Thoracic aorta endothelial cell (primary cell): ENCODE measurements around the gene NCOA4. TPM values are rescaled to one million over a fixed set of nuclear protein-coding genes. Genes with fewer than 3 reads are reported as not detected.

Experiments used
- small RNA-seq: library from RNA; depleted of rRNA; stranded (forward); fragments of <200 nt; gene quantifications from one replicate; pipeline ENCODE3, GENCODE V24; 2012
- total RNA-seq: library from RNA; depleted of rRNA; stranded (reverse); fragments of >200 nt; gene quantifications from 2 replicates; pipeline ENCODE4 v1.2.3, GENCODE V29; 2012

NCOA4 gene
- total RNA-seq: 261 and 299 TPM in 2 replicates

GRCh38 chr10:46030091-46030937 lies at the start of gene NCOA4:
NCOA4 (minus strand) TSS chr10:46030623; CDS start chr10:46016680, 13,943 bp downstream.

GRCh38 chr10:46046261-46046660 lies 15.8 kb upstream of the NCOA4 start, which contains the start of gene MSMB:
MSMB (minus strand) TSS chr10:46046269; CDS start chr10:46046237, 32 bp downstream.

GRCh38 chr10:45972106-45972812 lies 58.2 kb downstream of the NCOA4 start, which contains the start of gene TIMM23:
TIMM23 (plus strand) TSS chr10:45972489; CDS start chr10:45972625, 136 bp downstream.

Small RNA genes within 50 kb of the gene (small RNA-seq; reads per million reads assigned to genes)
- not detected for gene SNORA74C-1

Other genes starting within 250 kb of the NCOA4 start
- 9.7 and 11.3 TPM in 2 replicates for gene AGAP4, start 183.1 kb downstream of the NCOA4 start, total RNA-seq
- 106 and 112 TPM in 2 replicates for gene TIMM23, start 58.1 kb downstream of the NCOA4 start, total RNA-seq
- not detected in 2 replicates for gene MSMB, start 15.6 kb upstream of the NCOA4 start, total RNA-seq